T-helper 1 cell treated with Interleukin-12 subunit alpha and Interleukin-12 subunit beta and Interleukin-4 antibody, amounts not matched to agents 30 ng/mL and 1 ng/mL, for 36 hours (primary cell): Measurements from ENCODE around the gene FAM20C. TPM values are rescaled to one million over a fixed set of nuclear protein-coding genes. Genes with fewer than 3 reads are reported as not detected.
"Not testable (repeated sequence)": the region's sequence is repeated elsewhere in the genome, so short reads cannot be mapped to it uniquely, and the experiment has no call there.

Experiments used
- intact Hi-C: fragments of 100-400 bp; cut with micrococcal nuclease; formaldehyde crosslinking; loops from one replicate; pipeline ENCODE4 v1.15.1; 2024
- total RNA-seq: library from RNA; stranded (reverse); gene quantifications from 2 replicates; pipeline ENCODE4 v1.2.3, GENCODE V29; 2022

The FAM20C gene
- total RNA-seq, 1 donor from 2014 or later, result not detected

DNA sequence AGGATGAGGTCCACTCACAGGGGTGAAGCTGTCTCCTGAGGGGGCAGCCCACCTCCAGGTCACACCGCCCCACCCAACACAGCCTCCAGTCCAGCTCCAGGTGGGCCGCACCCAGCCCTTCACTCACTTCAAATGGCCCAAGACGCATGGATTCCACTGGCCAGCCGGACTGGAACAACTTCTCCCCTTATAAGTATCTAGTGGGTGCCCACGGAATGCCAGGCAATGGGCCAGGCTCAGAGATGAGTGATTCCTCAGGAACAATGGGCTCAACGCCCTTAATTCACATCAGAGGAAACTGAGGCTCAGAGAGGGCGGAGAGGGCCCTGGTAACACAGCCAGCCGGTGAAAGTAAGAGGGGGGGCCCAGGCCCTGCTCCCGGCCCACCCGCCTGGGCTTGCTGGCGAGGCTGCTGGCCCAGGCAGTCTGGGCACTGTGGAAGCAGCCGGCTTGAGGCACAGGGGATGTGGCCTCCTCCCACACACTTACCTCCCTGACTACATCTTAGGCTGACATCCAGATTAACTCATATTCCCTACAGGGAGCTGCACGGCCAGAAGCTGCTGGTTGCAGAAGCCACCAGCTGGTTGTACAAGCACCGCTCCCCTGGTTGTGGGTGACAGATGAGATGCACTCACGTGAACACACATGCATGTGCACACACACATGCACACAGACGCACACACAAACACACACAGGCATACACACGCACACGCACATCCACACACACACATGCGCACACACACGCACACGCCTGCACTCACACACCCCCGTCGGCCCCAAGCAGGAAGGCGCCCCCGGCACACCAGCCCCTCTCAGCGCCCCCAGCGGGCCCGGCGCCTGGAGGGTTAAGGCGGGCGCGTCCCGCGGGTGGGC is 1.0 kb upstream of the FAM20C start:
- intact Hi-C loops, result no loop called here

GRCh38 chr7:192701-193480 is 520 bp downstream of the FAM20C start:
- intact Hi-C loops, result no loop called here

DNA sequence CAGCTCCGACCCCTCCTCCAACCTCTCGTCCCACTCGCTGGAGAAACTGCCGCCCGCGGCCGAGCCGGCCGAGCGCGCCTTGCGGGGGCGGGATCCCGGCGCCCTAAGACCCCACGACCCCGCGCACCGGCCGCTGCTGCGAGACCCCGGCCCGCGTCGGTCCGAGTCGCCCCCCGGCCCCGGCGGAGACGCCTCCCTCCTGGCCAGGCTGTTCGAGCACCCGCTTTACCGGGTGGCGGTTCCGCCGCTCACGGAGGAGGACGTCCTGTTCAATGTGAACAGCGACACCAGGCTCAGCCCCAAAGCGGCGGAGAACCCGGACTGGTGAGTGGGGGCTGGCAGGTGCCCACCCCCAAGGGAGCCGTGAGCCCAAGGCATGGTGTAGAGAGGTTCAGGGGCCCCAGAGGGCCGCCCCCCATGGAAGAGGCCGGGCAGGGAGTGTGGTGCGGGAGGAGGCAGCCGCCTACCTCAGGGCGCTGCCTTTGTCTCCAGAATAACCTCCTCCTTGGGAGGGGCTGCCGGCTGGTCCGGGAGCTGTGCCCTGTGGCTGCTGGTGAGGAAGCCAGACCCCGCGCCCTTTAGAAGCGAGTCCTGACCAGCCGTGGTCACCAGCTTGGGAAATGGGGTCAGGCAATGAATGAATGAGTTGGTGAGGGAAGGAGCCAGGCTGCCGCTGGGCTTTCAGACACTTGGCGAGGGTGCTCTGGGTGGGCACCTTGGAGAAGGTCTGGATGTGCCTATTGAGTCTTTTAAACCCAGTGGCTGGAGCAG is 1.3 kb downstream of the FAM20C start:
- intact Hi-C loops, result no loop called here

DNA sequence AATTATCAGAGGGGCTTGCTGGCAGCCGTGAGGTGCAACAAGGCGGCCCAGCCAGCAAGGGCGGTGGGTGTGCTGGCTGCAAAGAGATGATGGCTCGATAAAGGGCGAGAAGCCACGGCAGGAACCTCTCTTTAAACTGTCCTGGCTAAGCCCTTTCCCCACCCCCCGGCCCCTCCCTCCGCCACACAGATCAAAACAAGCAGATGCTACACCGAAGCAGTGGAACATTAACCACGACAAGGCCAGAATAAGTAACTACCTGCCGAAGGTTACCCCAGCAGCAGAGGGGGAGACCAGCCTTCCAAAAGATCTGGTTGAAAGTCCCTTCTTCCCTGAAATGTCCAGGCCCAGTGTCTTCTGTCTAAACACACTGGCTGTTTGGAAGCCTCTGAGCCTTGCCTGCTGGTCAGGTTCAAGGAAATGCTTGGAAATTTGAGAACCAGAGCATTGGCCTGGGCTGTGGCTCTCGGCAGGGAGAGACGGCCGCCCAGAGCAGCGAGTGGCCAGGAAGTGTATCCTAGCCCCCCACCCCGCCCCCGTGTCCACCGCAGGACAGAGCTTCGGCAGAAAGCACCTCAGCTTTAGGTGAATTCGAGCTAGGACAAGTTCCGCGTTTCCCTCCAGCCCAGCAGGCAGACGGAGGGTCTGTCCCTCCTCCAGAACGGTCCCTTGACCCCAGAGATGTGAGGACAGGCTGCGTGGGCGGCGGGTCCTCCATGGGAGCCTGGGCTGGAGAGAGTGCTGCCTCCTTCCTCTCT is 2.1 kb downstream of the FAM20C start:
- intact Hi-C loops, result no loop called here

DNA sequence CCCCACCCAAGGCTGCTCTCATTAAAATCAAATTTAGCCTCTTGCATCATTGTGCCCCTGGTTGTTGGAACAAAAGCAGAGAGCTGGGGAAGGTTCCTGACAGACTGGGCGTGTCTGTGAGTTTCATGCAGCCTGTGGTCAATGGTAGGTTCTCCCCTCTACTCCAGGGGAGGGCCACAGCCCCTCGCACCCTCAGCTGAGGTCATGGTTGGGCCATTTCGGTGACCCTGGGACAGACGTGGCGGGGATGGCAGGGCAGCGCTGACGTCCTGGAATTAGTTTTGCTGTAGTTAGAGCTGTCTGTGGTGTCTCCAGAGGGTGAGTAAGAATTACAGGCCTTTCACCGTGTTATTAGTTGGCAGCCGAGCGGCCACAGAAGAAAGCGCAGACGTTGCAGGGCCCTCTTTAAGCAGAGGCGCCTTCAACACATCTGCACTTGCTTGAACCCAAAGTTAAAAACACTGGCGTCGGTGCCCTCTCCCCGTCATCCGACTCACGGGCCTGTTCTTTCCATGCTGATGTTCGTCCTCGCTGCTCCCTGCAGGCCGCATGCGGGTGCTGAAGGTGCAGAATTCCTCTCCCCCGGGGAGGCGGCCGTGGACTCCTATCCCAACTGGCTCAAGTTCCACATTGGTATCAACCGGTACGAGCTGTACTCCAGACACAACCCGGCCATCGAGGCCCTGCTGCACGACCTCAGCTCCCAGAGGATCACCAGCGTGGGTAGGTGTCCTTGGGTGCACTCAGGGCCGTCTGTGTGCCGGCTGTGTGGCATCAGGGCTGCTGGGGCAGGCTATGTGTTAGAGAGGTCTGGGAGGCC is 2.8 kb downstream of the FAM20C start:
- intact Hi-C loops, result no loop called here

GRCh38 chr7:195830-196128 is 3.4 kb downstream of the FAM20C start:
- intact Hi-C loops, result no loop called here

GRCh38 chr7:196283-196682 is 3.9 kb downstream of the FAM20C start:
- intact Hi-C loops, result no loop called here

DNA sequence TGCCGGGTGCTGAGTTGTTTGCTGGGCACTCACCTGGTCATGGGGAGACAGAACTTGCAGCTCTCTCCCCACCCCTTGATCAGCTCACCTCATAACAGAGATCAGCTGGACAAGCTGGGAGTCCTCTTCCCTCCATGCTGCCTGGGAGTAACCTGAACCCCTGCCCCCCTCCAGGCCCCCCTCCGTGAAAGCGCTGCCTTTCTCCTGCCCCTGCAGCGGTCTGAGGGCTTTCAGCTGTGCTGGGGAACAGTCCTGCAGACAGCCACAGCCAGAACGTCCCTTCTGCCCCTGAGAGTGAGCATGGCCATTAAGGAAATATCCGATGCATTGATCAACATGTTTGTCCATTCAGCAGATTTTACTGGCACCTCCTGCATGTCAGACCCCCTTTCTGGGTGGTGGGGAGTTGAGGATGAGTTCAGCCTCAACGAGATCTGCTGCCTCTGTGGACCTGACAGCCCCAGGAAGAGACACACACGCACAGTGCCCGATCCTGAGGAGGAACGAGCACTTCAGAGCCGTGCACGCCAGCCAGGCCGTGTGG is 4.5 kb downstream of the FAM20C start:
- intact Hi-C loops, result no loop called here

DNA sequence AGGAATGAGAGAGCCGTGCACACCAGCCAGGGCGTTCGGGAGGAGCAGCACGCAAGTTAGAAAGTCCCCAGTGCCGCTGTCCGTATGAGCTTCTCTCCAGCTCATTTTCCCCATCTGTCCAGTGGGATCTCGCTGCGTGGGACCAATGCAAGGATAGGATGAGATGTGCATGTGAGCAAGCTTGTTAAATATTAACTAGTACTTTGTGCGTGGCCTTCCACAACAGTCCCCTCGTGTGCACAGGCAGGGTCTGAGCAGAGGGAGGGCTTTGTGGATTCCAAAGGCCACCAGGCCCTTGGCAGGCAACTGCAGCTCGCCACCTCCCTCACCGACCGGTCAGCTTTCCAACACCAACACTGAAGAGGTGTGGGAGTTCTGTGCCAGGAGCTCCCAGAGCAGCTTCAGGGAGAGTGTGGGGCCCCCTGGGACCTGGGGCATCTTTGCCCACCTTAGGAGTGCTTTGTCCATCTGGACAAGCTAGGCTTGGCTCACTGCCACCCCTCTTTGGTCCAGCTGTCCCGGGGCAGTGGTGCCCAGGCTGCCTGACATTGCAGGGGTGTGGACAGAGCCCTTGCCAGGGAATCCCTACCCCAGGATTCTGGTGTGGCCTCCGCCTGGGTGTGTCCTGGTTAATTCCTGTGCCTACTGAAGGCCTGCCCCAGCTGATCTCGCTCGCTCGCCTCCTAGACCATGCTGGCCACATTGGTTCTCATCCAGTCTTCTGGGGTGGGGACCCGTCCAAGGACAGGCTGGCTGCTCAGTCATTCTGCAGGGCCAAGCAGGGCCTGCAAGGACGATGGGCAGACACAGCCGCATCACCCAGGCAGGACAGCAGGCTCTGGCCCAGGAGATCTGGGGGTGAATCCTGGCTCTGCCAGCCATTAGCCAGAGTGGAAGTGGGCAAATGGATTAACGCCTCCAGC is 5.3 kb downstream of the FAM20C start:
- intact Hi-C loops, result no loop called here

- intact Hi-C loops, result no loop called here
These were observed 7.3 kb downstream of the FAM20C start for GRCh38 chr7:199483-200249.

- intact Hi-C loops, result no loop called here
These were observed 7.9 kb downstream of the FAM20C start for GRCh38 chr7:200290-200689.

GRCh38 chr7:200704-201103 is 8.3 kb downstream of the FAM20C start:
- intact Hi-C loops, result no loop called here

GRCh38 chr7:204326-204725 is 12.0 kb downstream of the FAM20C start:
- intact Hi-C loops, result no loop called here

DNA sequence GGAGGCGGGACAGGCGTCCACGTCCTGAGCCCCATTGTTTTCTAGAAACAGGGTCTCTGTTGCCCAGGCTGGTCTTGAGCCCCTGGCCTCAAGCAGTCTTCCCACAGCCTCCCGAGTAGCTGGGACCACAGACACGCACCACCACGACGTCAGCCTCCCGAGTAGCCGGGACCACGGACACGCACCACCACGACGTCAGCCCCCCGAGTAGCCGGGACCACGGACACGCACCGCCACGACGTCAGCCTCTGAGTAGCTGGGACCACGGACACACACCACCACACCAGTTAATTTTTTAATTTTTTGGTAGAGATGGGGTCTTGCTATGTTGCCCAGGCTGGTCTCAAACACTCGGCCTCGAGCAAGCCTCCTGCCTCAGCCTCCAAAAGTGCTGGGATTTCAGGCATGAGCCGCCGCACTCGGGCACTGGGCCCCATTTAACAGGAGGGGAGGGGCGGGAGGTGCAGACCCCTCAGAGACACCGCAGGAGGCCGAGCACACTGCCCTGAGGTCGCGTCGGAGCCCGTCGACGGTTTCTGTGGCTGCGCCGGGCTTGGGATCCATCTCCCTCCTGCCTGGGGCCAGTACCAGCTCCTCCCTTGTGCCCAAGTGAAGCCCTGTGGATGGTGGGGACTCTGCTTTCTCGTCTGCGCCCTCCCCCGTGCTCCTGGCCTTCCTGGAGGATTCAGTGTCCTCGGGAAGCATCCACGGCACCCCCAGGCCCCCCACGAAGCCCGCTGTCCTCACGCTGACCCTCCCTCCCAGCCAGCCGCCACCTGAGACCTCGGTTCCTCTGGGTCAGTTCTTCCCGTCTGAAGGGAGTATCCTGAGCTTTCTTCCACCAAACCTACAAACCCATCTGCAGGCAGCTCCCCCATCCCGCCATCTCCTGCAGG is 13.0 kb downstream of the FAM20C start:
- intact Hi-C loops, result no loop called here

DNA sequence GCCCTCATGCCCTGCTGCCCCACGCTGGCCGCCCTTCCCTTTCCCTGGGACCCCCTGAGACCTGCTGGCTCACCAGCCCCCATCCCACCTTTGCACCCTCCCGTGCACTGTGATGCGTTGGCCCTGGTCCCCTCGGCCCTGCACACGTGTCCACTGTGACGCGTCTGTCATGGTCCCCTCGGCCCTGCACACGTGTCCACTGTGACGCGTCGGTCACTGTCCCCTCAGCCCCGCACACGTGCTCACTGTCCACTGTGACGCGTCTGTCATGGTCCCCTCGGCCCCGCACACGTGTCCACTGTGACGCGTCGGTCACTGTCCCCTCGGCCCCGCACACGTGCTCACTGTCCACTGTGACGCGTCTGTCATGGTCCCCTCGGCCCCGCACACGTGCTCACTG is 14.0 kb downstream of the FAM20C start:
- intact Hi-C loops, result not testable (repeated sequence)

DNA sequence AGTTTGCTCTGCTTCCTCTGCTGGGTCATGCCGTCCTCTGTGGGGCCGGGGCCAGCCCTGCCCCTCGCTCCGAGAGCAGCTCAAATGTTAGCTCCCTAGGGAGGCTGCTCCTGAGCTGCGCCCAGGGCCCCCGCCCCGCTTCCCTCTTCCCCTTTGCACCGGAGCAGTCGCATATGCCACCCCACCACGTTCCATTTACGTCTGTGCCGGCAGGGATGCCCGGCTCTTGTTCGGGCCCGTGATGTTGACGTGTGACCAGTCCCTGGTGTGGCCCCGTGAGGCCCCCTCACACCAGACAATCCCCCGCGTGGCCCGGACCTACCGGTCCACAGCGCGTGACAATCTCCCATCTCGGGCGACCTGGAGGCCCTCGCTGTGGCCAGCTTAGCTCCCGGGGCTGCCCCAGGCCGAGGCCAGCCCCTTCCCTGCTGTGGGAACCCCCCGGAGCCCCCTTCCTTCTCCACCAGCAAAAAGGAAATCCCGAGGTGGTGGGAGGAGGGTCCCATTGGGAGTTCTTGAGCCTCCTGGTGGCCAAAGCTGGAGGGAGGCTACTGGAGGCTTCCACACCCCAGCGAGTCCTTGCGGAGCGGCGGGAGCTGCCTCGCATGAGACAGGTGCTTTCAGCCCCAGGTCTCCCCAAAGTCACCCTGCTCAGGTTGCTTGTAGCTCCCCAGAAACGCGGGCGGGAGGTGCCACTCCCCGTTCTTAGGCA is 15.2 kb downstream of the FAM20C start:
- intact Hi-C loops, result no loop called here
